ENCODE results near the gene LHFPL6.

LHFPL6 gene

GRCh38 chr13:39563470-39563735, 39.6 kb downstream of the LHFPL6 start:
- no peak for TF ChIP-seq EZH2 (IDR thresholded peaks at IDR 0.05; ENCODE audit: borderline replicate concordance, low read depth, low read length, severe bottlenecking)
- TF ChIP-seq, protein P1, sequence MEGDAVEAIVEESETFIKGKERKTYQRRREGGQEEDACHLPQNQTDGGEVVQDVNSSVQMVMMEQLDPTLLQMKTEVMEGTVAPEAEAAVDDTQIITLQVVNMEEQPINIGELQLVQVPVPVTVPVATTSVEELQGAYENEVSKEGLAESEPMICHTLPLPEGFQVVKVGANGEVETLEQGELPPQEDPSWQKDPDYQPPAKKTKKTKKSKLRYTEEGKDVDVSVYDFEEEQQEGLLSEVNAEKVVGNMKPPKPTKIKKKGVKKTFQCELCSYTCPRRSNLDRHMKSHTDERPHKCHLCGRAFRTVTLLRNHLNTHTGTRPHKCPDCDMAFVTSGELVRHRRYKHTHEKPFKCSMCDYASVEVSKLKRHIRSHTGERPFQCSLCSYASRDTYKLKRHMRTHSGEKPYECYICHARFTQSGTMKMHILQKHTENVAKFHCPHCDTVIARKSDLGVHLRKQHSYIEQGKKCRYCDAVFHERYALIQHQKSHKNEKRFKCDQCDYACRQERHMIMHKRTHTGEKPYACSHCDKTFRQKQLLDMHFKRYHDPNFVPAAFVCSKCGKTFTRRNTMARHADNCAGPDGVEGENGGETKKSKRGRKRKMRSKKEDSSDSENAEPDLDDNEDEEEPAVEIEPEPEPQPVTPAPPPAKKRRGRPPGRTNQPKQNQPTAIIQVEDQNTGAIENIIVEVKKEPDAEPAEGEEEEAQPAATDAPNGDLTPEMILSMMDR (IDR thresholded peaks at IDR 0.05; ENCODE audit: borderline replicate concordance, extremely low read depth, low read length, poor library complexity, severe bottlenecking) = no peak
- H3K79me2 ChIP-seq (ENCODE audit: insufficient read depth, low read length) = no peaks in the 10 kb centered on the region

DNA sequence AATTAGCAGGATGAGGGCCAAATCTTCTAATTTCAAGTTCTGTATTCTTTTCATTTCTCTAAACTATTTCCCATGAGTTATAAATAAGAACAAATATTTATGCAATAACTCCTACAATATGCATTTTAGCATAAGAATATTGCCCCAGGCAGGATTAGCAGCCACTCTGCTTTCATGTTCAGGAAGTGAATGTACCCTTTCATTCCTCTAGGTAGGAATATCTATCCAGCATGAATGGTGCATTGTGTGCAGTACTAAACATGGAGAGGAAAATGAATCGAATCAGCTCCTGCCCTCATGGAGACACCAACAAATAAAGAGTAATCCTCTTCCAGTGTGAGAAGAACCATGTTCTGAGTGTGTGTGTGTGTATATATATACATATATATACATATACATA, 41.0 kb downstream of the LHFPL6 start:
- DNase-seq (no peak), ATAC-seq (ENCODE audit: insufficient read depth, low read depth) (no peak)
- H3K27me3 ChIP-seq (ENCODE audit: insufficient read depth, low read length, poor library complexity) = no peaks in the 10 kb centered on the region
- no peak overlapping the region for H2AFZ ChIP-seq (ENCODE audit: low read depth, low read length)
- H4K20me1 ChIP-seq (ENCODE audit: insufficient read depth, low read length) = no peaks in the 10 kb centered on the region
- no peak for TF ChIP-seq EZH2 (IDR thresholded peaks at IDR 0.05; ENCODE audit: borderline replicate concordance, low read depth, low read length, severe bottlenecking)
- TF ChIP-seq, protein P1 (IDR thresholded peaks at IDR 0.05; ENCODE audit: borderline replicate concordance, extremely low read depth, low read length, poor library complexity, severe bottlenecking) = no peak
- H3K9me3 ChIP-seq (ENCODE audit: insufficient read depth, low read length, severe bottlenecking) = no peaks in the 10 kb centered on the region
- H3K79me2 ChIP-seq (ENCODE audit: insufficient read depth, low read length) = no peaks in the 10 kb centered on the region
- no peak overlapping the region for H3K4me2 ChIP-seq (ENCODE audit: insufficient read depth, low read length)
- no peak overlapping the region for H3K9ac ChIP-seq (ENCODE audit: low read depth, low read length)
- no peak overlapping the region for H3K27ac ChIP-seq (ENCODE audit: low read length)
- no peaks in the 10 kb centered on the region for H3K4me1 ChIP-seq (ENCODE audit: insufficient read depth, low read length)
- no peak overlapping the region for H3K4me3 ChIP-seq (ENCODE audit: low read depth in 1 of 2, low read length in 2 of 2)
- H3K36me3 ChIP-seq (ENCODE audit: insufficient read depth, low read length) = no peaks in the 10 kb centered on the region

More at GRCh38 chr13:39563470-39563735, 39.6 kb downstream of the LHFPL6 start:
- Histone ChIP-seq H3K4me1 (ENCODE audit: insufficient read depth, low read length) (no peaks in the 10 kb centered on the region), H4K20me1 (ENCODE audit: insufficient read depth, low read length) (no peaks in the 10 kb centered on the region), H3K36me3 (ENCODE audit: insufficient read depth, low read length) (no peaks in the 10 kb centered on the region), H3K27ac (ENCODE audit: low read length) (no peak overlapping the region), H3K4me2 (ENCODE audit: insufficient read depth, low read length) (no peak overlapping the region), H3K4me3 (ENCODE audit: low read depth in 1 of 2, low read length in 2 of 2) (no peak overlapping the region), H3K9me3 (ENCODE audit: insufficient read depth, low read length, severe bottlenecking) (no peaks in the 10 kb centered on the region), H3K27me3 (ENCODE audit: insufficient read depth, low read length, poor library complexity) (no peaks in the 10 kb centered on the region), H3K9ac (ENCODE audit: low read depth, low read length) (no peak overlapping the region), H2AFZ (ENCODE audit: low read depth, low read length) (no peak overlapping the region)
- ATAC-seq (ENCODE audit: insufficient read depth, low read depth) (no peak), DNase-seq (no peak)

DNA sequence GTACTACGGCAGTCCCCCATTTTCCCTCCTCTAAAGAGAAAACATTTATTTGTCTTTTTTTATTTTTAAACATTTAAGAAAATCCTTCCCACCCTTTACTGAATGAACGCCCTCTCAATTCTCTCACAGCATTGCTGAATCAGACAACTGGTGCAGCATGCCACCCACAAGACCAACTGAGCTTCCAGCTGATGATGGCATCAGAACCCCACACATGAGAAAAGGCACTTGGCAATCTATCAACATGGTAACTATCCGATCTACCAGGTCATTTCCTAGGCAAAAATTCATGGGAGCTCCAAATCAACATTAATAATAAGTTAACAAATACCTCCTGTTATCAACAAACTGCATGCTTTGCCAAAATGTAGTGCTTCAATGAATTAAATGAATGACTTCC, 43.1 kb downstream of the LHFPL6 start:
- TF ChIP-seq, protein P1 (IDR thresholded peaks at IDR 0.05; ENCODE audit: borderline replicate concordance, extremely low read depth, low read length, poor library complexity, severe bottlenecking) = no peak
- no peak for TF ChIP-seq EZH2 (IDR thresholded peaks at IDR 0.05; ENCODE audit: borderline replicate concordance, low read depth, low read length, severe bottlenecking)
- no peak overlapping the region for H3K27ac ChIP-seq (ENCODE audit: low read length)
- DNase-seq = no peak

More for the DNA sequence above, 43.1 kb downstream of the LHFPL6 start:
- Histone ChIP-seq H3K4me2 (ENCODE audit: insufficient read depth, low read length) (no peak overlapping the region), H3K79me2 (ENCODE audit: insufficient read depth, low read length) (no peaks in the 10 kb centered on the region), H3K27me3 (ENCODE audit: insufficient read depth, low read length, poor library complexity) (no peaks in the 10 kb centered on the region), H2AFZ (ENCODE audit: low read depth, low read length) (no peak overlapping the region), H3K4me3 (ENCODE audit: low read depth in 1 of 2, low read length in 2 of 2) (no peak overlapping the region), H3K9ac (ENCODE audit: low read depth, low read length) (no peak overlapping the region), H3K36me3 (ENCODE audit: insufficient read depth, low read length) (no peaks in the 10 kb centered on the region), H3K9me3 (ENCODE audit: insufficient read depth, low read length, severe bottlenecking) (no peaks in the 10 kb centered on the region), H4K20me1 (ENCODE audit: insufficient read depth, low read length) (no peaks in the 10 kb centered on the region), H3K4me1 (ENCODE audit: insufficient read depth, low read length) (no peaks in the 10 kb centered on the region)
- no peak for ATAC-seq (ENCODE audit: insufficient read depth, low read depth)
